Left lobe of liver (tissue), 2 donors: Measurements from ENCODE around the gene BRAT1. TPM values are rescaled to one million over a fixed set of nuclear protein-coding genes. Genes with fewer than 3 reads are reported as not detected.
"Not testable (repeated sequence)": the region's sequence is repeated elsewhere in the genome, so short reads cannot be mapped to it uniquely, and the experiment has no call there.

Experiments used
- ATAC-seq: fragments of 200-7000 bp; cut with Tn5 transposase; one replicate; pipeline ENCODE4 v1.9.1; 2020; ENCODE audit warnings: mild to moderate bottlenecking, moderate library complexity
- DNase-seq: peaks from one replicate; pipeline ENCODE4 v3.0.0-alpha.2; 2020; ENCODE audit warnings: low spot score
- total RNA-seq: library from RNA; stranded (reverse); gene quantifications from one replicate; pipeline ENCODE4 v1.2.1, GENCODE V29; 2021
- donor health status: DM: no; HTN: no; CAD: no; lungs with moderate emphysema.
- donor health status: DM: no; HTN: yes; CAD: no.

BRAT1 gene
- total RNA-seq, 1 donor from 2014 or later: 15.6 TPM

DNA sequence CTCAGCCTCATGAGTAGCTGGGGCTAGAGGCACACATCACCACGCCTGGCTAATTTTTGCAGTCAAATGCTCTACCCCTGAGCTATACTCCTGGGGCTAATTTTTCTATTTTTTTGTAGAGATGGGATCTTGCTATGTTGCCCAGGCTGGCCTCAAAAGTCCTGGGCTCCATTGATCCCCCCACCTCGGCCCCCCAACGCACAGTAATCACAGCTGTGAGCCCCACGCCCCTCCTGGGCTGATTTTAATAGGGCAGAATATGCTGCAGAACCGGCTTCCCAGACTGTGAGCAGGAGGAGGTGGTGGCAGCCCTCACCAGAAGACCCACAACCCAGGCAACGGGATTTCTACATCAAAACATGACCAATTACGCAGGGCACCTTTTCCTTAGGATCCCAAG is 15.2 kb downstream of the BRAT1 start:
- DNase-seq (no peak), ATAC-seq (no peak)

DNA sequence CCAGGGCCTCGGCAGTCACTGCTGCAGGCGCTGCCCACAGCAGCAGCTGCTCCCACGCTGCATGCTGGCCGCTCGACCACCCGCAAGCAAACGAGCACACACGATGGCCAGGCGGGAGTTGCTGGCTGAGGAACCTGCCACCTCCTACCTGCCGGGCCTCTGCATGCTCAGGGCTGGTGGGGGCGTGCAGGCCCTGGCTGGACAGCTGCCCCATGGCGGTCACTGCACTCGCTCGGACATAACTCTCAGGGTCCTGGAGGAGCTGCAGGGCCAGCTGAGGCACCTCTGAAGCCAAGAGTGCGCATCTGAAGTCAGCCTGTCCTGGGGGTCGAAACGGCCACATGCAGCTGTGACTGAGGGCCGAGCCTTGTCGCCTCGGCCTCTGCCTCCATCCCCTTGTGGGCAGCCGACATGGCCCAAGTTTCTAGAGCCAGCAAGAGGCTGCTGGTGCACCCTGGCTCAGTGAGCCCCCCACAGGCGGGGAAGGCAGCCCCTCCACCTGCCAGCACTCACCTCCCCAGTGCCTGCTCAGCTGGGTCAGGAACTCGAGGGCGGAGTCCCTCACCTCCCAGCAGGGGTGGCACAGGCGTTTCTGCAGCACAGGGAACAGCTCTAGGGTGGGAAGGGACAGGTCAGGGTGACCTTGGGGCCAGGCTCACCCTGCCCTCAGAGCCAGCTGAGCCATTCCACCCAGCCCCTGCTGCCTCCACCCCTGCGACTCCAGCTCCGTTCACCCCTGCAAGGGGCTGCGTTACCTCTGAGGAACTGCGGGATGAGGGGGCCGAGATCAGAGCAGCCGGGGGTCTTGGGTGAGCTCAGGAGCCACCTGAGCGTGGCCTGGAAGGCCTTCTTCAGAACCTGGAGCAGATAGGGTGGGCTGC is 16.1 kb downstream of the BRAT1 start:
- DNase-seq: no peak
- ATAC-seq: no peak

DNA sequence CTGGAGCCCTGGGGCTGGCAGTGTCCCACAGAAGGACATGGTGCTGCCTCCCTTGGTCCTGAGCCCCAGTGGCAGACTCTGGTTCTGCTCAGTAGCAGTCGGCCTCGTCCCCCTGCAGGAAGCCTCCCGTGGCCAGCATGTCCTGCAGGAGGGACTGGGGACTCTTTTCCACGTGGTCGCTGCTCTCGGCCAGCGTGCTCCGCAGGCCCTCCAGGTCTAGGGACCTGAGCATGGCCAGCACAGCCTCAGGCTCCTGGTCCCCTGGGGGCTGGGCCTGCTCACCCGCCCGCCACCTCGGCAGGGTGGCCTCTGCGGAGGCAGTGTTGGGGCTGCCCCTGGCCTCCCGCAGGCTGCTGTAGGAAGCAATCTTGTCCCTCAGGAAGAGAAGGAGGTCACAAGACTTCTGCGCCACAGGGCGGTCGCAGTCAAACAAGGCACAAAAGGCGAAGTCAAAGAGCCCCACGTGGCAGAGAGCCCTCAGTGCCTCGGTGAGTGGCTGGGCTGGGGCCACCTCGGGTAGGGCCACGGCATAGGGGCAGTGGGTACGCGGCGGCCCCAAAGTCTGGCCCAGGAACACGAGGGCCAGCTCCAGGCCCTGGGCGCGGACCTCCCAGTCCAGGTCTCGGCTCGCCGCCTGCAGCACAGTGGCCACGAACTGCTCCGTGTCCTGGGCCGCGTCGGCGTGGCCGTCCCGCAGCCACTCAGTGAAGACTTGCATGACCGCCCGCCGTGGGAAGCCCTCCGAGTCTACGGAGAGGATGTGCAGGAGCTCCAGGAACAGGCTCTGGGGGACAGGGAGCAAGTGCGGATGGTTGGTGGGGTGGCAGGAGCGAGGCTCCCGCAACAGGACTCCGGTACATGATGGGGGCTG is 17.1 kb downstream of the BRAT1 start:
- peak; percentile 11 for ATAC-seq
- no peak for DNase-seq

DNA sequence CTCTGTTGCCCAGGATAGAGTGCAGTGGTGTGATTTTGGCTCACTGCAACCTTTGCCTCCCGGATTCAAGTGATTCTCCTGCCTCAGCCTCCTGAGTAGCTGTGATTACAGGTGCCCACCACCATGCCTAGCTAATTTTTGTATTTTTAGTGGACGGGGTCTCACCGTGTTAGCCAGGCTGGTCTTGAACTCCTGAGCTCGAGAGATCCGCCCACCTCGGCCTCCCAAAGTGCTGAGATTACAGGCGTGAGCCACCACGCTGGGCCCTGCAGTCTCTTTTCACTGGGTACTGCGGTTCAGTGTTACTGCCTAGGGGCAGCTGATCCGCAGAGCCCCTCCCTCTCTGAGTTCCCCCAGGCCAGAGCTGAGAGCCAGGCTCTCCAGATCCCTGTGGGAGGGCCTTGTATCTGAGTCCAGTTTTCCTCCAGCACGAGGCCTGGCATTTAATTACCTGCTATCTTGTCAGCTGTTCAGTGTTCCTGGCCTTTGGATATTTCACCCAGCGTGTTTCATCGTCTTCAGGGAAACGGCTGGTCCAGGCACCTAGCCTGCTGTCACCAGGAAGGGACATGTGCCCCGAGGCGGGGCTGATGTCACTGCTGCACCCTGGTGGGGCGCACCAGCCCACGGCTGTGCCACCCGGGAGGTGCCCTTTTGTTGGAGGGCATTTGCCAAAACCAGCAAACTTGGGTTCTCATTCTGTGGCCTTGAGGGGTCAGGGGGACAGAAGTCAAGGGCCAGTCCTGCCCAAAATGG is 19.3 kb downstream of the BRAT1 start:
- ATAC-seq: not testable (repeated sequence)

DNA sequence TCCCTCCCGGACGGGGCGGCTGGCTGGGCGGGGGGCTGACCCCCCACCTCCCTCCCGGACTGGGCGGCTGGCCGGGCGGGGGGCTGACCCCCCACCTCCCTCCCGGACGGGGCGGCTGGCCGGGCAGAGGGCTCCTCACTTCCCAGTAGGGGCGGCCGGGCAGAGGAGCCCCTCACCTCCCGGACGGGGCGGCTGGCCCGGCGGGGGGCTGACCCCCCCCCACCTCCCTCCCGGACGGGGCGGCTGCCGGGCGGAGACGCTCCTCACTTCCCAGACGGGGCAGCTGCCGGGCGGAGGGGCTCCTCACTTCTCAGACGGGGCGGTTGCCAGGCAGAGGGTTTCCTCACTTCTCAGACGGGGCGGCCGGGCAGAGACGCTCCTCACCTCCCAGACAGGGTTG is 21.1 kb downstream of the BRAT1 start:
- not testable (repeated sequence) for DNase-seq

More for the DNA sequence above, 19.3 kb downstream of the BRAT1 start:
- DNase-seq: not testable (repeated sequence)

DNA sequence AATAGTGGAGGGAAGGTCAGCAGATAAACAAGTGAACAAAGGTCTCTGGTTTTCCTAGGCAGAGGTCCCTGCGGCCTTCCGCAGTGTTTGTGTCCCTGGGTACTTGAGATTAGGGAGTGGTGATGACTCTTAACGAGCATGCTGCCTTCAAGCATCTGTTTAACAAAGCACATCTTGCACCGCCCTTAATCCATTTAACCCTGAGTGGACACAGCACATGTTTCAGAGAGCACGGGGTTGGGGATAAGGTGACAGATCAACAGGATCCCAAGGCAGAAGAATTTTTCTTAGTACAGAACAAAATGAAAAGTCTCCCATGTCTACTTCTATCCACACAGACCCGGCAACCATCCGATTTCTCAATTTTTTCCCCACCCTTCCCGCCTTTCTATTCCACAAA is 21.8 kb downstream of the BRAT1 start:
- not testable (repeated sequence) for DNase-seq, ATAC-seq

More for the DNA sequence above, 21.1 kb downstream of the BRAT1 start:
- ATAC-seq: not testable (repeated sequence)

DNA sequence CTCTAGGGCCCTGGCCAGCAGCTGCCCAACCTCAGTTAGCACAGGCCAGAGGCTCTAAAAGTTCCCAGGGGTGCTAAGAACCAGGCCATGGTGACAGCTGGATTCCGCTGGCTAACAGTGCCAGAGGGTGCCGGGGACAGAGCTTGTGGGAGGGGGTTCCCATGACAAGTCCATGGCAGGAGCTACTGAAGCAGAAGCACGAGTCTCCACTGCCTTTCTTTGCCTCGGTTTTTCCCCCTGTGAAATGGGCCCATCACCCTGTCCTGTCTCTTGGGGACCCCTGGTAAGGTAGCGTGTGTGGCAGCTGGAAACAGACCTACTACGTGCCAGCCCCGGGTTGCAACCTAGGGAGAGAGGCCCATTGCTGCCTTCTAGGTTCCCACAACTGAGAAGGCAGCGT is 22.5 kb downstream of the BRAT1 start:
- DNase-seq, ATAC-seq: not testable (repeated sequence)

DNA sequence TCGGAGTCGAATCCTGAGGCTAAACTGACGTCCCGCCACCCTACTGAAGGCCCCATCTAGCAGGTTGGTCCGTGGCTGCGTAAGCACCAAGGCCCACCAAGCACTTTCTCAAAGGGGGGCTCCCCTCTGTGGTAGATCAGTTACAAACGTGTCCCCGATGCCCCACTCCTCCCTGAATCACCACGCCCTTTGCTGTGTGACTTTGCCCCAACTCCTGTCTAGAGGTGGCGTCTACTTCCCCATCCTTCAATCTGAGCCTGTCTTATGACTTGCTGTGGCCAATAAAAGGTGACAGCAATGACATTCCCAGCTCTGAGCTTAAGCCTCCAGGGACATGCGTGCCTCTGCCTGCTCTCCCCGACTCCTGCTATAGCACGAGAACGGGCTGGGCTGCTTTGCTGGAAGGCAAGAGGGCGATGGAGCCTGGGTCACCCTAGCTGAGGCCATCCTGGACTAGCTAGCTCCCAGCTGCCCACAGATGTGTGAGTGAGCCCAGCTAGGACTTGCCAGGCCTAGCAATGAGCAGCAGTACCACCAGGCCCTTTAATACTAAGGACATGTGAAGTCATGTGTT is 23.0 kb downstream of the BRAT1 start:
- not testable (repeated sequence) for ATAC-seq, DNase-seq

DNA sequence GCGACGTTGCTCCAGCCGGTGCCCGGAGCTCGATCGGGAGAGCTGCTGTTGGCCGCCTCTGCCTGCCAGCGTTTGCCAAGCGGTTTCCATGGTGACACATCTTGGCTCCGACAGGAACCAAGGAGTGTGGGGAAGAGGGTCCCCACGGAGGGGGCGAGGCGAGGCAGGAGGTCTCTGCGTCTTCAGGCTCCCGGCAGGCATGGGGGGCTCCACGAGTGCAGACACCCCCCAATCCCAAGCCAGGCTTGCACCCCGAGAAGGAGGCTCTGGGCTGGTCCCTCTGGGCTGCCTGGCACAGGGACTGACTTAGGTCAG is 23.6 kb downstream of the BRAT1 start:
- not testable (repeated sequence) for DNase-seq

DNA sequence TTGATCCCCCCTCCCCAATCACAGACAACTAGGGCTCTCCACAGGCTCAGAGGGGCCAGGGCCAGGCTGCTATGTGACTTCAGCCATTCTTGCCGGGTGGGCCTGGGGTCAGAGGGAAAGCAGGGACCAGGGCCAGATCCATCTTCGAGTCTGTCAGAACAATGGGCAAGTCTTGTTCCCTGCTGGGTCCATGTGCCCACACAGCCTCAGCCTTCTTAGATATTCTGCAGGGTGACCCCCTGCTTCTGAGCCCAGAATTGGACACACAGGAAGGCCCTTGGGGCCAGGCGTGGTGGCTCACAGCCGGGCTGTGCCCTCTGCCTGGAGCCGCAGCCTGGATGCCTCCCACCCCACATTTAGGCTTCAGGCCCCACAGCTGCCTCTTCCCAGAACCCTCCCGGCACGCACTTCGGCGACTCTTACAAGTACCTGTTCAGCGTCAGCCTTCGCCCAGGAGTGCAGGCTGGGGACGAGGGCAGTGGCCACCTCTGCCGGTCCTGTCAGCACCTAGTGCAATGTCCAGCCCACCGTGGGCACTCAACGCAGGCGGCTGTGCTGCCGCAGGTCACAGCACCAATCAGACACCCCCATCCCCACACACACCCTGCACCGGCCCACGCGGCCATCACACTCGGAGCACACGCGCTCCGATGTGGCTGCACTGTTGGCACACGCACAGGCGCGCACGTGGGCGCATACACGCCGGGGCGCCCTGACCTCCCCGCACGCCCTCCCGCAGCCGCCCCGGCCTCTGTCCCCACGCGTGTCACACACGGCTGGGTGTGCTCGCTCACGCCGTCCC is 24.1 kb downstream of the BRAT1 start:
- peak; percentile 22 for ATAC-seq
- DNase-seq: not testable (repeated sequence)

More for the DNA sequence above, 23.6 kb downstream of the BRAT1 start:
- ATAC-seq: not testable (repeated sequence)

DNA sequence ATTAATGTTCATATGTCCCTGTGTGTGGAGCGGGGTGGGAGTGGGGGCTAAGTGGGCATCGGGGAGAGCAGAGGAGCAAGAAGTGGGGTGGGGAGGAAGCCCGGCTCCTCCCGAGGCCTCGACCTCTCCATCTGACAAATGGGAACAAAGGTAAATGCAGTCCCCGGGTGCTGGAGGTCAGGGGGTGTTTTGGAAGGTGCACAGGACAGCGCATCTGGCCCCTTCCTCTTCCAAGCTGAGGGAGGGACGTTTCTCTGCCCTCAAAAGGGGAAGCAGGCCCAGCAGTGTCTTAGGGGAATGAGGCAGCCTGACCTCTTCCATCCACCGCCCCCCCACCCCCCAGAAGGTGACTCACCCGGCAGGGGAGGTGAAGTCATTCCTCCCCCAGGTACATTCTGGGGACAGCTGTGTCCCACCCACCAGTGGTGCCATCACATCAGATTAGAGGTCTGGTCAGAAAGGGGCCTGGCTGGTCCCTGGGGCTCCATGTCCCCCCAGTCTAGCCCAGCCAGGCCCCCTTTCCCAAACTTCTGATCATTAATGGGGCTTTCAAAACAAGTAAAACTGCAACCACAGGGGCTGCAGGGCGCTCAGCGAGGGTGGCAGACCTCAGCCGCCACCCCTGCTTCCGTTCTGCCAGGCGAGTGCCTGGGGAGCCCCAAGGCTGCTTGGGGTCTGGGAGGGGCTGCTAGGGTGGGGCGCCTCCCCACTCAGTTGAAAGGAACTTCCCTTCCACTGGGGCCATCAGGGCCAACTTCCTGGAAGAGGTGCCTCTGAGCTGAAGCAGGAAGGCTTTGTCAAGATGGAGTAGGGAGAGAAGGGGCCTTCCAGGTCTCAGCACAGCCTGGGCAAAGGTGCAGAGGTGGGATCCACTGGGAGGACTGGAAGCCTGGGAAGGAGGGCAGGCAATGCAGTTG is 25.0 kb downstream of the BRAT1 start:
- peak; percentile 30 for ATAC-seq

DNA sequence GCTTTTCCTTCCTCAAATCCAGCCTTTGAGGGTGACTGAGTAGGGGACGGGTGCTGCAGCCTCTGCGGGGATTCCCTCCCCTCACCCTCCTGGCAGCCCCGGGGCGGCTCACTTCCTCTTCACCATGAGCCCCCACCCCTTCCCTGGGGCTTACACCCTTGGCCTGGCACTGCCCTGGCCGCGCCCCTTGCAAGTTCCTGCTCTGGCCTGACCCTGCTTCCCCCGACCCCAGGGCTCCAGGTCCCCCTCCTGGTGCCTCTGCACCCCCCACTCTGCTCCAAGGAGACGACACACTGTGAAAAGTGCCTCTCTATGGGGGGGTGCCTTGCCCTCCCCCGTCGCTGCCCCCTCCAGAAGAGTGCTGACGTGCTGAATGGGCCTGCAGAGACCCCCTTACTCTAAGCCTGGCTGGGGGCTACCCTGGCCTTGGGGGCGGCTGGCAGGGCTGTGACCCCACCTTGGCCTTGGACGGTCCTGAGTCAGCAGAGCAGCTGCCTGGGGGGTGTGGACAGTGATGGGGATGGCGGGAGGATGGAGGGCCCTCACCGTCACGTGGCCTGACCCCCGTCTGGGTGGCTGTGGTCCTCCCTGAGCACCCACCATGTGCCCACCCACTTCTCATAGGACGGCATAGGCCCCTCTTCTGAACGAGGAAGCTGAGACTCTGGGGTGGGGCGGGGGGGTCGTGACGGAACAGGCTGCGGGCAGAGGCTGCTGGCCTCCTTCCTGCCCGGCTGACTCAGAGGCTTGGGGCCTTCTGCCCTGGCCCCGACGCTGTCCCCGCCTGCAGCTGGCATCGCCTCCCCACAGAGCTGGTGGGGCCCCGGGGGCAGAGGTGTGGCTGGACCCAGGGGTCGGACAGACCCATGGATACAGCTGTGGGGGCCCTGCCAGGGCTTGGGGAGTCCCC is 25.9 kb downstream of the BRAT1 start:
- ATAC-seq (peak; percentile 49), DNase-seq (no peak)

More for the DNA sequence above, 25.0 kb downstream of the BRAT1 start:
- no peak for DNase-seq

DNA sequence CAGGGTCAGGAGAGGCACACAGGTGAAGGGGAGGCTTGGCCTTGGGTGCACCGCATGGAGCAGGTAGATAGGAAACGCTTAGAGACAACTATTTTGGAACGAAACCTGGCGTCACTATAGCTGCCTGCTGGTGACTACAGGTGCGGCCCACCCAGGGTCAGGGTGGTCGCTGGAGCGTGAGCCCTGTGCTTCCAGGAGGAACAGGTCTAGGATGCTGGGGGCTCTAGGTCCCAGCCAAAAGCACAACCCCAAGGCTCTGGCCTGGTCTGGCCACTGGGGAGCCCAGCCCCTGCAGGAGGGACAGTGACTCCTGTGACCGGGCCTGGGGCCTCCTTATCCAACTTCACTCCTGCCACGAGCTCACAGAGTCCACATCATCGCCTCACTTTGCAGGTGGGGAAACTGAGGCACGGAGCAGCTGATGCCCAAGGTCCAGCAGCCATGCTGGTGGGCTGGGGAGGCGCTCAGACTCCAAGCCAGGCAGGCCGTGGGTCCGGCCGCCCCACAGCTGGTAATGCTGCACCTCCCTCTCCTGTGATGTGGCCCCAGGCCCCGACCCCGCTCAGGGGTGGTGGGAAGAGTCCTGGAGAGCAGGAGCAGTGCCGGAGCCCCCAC is 26.7 kb downstream of the BRAT1 start:
- ATAC-seq: no peak
- no peak for DNase-seq

DNA sequence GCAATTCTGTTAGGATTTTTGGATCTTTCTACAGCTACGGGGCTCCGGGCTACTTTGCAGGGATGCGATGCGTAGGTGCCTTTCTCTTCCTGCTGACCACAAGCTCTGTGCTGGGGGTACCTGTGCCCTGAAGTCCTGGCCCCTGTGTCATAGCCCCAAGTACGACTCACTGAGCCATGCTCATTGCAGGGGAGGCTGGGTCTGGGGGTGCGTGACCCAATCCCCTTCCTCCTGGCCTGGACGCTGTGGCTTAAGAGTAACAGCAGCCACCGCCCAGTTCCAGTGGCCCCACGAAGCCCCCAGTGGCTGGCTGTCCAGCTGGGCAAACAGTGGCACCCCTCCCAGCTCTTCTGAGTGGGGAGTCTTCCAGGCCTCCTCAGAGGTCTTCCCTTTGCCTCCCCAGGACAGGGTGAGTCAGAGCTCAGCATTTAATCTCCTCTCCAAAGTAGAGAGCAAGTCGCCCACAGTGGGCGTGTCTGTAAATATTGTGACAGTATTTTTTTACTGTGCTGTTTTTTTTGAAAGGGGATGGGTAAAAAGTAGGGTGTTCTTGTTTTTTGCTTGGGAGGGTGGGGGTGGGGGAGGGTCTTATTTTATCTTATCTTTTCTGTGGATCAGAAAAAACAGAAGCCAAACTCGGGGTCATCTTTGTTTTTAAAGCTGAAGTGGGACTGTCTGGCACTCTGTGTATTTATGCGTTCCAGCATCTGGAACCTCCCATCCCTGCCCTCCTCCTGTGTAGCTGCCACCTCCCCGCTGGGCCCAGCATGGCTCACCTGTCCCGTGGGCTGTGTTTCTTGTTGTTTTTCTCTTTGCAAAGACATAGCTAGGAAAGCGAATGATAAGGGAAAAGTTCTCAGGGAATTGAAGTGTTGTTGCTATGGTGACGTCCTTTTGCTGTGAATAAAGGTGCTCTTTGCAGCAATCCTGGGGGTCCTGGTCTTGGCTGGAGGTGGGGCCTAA is 27.5 kb downstream of the BRAT1 start:
- ATAC-seq (no peak), DNase-seq (no peak)

DNA sequence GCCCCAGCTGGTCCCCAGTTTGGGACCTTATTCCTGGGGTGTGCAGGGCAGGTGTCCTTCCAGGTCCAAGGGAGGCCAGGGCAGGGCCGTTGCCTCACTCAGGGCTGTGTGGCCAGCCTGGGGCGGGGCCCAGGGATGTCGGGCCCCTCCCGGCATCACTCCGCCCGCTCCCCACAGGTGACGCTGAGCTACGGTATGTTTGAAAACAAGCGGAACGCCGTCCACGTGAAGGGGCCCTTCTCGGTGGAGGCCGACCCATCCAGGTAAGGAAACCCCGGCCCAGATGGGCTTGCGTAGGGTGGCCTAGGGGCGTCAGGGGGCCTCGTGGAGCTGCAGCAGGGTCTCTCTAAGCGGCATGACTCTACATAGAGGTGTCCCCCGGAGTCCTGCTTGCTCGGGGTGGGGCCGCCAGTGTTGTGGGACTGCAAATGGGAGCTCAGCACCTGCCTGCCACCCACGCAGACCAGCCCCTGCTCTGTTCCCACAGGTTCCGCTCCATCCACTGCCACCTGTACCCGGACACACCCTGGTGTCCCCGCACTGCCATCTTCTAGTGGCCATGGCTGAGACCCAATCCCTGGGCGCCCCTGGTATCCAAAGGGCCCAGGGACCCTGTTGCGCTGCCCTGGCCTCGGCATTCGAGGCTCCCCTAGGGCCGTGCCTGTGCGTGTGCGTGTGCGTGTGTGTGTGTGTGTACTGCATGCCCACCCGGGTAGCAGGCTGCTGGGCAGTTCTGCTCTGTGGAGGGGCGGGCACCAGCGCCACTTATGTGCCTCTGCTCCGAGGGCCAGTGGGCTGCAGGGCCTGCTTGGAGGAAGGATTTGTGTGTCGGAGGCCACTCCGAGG is 28.4 kb downstream of the BRAT1 start:
- DNase-seq: no peak
- ATAC-seq: no peak
